ENCODE measurements around the gene OSER1. TPM values are rescaled to one million over a fixed set of nuclear protein-coding genes. Genes with fewer than 3 reads are reported as not detected.

Gene OSER1
- polyA plus RNA-seq, 1 donor (not counting 4 experiments of a cell fraction or from before 2014, with no cell fraction given) = 41.5 TPM

DNA sequence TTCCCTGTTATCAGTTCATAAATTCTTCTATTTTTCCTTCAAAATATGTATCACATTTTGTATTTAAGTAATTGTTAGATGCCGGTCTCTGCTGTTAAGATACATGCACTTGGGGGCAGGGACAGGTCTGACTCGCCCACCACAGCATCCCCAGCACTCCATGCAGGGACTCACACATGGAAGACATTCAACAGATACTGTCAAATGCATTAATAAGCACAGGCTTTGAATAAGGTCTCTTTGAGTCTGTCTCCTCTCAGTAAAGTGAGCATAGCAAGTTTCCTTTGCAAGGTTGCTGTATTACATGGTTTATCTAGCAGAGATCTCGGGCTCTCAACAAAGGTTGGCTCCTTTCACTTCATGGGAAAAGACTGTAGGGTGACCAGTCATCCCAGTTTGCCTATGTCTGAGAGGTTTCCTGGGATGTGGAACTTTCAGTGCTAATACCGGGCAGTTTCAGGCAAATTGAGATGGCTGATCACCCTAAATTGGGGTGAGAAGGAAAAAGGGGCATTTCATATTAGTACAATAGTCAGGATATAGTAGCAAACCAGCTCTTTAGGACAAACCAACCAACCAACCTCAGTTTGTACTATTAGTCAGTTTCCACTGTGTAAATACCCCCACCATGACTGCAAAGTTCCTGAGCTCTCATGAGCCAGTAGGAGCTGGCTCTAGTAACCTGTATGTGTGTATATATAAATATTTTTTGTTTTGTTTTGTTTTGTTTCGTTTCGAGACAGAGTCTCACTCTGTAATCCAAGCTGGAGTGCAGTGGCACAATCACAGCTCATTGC lies 38.6 kb downstream of the OSER1 start:
- no peak overlapping the region for H3K27ac ChIP-seq (ENCODE audit: control insufficient read depth, insufficient read depth, low read length)
- FAIRE-seq = no peak

DNA sequence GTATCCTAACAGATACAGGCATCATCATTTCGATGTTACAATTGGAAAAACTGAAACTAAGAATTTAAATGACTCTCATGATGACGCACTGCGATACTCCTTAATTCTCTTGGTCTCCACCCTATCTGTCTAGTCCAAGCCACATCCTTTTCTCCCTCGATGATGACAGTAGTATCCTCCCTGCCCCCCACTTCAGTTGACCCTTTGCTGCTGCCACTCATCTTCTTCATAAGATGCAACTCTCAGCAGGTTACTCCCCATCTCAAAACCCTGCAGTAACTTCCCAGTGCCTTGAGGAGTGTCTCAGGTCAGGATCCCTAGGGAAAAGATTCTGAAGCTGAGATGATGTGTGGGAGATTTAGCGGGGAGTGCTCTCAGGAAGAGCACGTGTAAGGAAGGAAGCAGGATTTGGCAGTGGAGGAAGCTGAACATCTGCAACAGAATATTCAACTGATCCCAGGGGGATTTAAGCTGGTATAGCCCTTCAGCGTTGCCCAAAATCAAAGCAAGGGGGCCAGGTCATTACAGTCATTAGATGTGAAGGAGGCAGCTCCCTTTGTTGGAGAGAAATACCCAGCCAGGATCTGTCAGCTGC lies 39.7 kb downstream of the OSER1 start:
- no peak for DNase-seq (ENCODE audit: low read depth, low spot score)
- H3K9ac ChIP-seq (ENCODE audit: control insufficient read depth, extremely low read depth, insufficient read depth, low read length) = no peak overlapping the region
- no peaks in the 10 kb centered on the region for H3K79me2 ChIP-seq (ENCODE audit: control insufficient read depth, insufficient read depth, low read length)
- H4K20me1 ChIP-seq (ENCODE audit: control insufficient read depth, extremely low read depth, insufficient read depth, low read length) = no peaks in the 10 kb centered on the region
- no peaks in the 10 kb centered on the region for H3K27me3 ChIP-seq (ENCODE audit: control insufficient read depth, extremely low read depth, insufficient read depth, low read length)
- H3K36me3 ChIP-seq (ENCODE audit: control insufficient read depth in 2 of 2, extremely low read depth in 1 of 2, insufficient read depth in 2 of 2, low read length in 2 of 2) = no peaks in the 10 kb centered on the region
- H3K27ac ChIP-seq (ENCODE audit: control insufficient read depth, insufficient read depth, low read length) = no peak overlapping the region
- dilution Hi-C loops (cut with MboI; ENCODE audit: extremely low pct_ligation_motif_present, low sequenced_read_pairs) = no loop called here
- H3K4me2 ChIP-seq (ENCODE audit: control insufficient read depth, extremely low read depth, insufficient read depth, low read depth, low read length) = no peak overlapping the region
- no peaks in the 10 kb centered on the region for H3K9me1 ChIP-seq (ENCODE audit: control insufficient read depth, extremely low read depth, insufficient read depth, low read length)
- no peak for FAIRE-seq
- no peaks in the 10 kb centered on the region for H3K9me3 ChIP-seq (ENCODE audit: control insufficient read depth, low read depth, low read length)
- H2AFZ ChIP-seq (ENCODE audit: control insufficient read depth, low read length) = no peak overlapping the region
- TF ChIP-seq, protein P1, sequence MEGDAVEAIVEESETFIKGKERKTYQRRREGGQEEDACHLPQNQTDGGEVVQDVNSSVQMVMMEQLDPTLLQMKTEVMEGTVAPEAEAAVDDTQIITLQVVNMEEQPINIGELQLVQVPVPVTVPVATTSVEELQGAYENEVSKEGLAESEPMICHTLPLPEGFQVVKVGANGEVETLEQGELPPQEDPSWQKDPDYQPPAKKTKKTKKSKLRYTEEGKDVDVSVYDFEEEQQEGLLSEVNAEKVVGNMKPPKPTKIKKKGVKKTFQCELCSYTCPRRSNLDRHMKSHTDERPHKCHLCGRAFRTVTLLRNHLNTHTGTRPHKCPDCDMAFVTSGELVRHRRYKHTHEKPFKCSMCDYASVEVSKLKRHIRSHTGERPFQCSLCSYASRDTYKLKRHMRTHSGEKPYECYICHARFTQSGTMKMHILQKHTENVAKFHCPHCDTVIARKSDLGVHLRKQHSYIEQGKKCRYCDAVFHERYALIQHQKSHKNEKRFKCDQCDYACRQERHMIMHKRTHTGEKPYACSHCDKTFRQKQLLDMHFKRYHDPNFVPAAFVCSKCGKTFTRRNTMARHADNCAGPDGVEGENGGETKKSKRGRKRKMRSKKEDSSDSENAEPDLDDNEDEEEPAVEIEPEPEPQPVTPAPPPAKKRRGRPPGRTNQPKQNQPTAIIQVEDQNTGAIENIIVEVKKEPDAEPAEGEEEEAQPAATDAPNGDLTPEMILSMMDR (optimal IDR thresholded peaks at IDR 0.05 in 1 of 3, IDR thresholded peaks at IDR 0.05 in 1 of 3, conservative IDR thresholded peaks at IDR 0.05 in 1 of 3; ENCODE audit: extremely low read depth in 1 of 3, insufficient read depth in 2 of 3, low read length in 3 of 3) = no peak
- no peak for TF ChIP-seq EZH2 (IDR thresholded peaks at IDR 0.05; ENCODE audit: low read length)
- H3K4me1 ChIP-seq (ENCODE audit: control insufficient read depth, extremely low read depth, insufficient read depth, low read length) = peaks cover 30% of the 10 kb centered on the region
- no peak overlapping the region for H3K4me3 ChIP-seq (ENCODE audit: control insufficient read depth in 2 of 3, extremely low read depth in 1 of 3, insufficient read depth in 2 of 3, low read depth in 1 of 3, low read length in 3 of 3)

More for the DNA sequence above, 38.6 kb downstream of the OSER1 start:
- H3K4me2 ChIP-seq (ENCODE audit: control insufficient read depth, extremely low read depth, insufficient read depth, low read depth, low read length) = no peak overlapping the region
- H3K36me3 ChIP-seq (ENCODE audit: control insufficient read depth in 2 of 2, extremely low read depth in 1 of 2, insufficient read depth in 2 of 2, low read length in 2 of 2) = no peaks in the 10 kb centered on the region
- DNase-seq (ENCODE audit: low read depth, low spot score) = no peak
- H3K79me2 ChIP-seq (ENCODE audit: control insufficient read depth, insufficient read depth, low read length) = no peaks in the 10 kb centered on the region
- H2AFZ ChIP-seq (ENCODE audit: control insufficient read depth, low read length) = no peak overlapping the region
- peaks cover 25% of the 10 kb centered on the region for H3K4me1 ChIP-seq (ENCODE audit: control insufficient read depth, extremely low read depth, insufficient read depth, low read length)
- H3K9ac ChIP-seq (ENCODE audit: control insufficient read depth, extremely low read depth, insufficient read depth, low read length) = no peak overlapping the region
- TF ChIP-seq, protein P1 (optimal IDR thresholded peaks at IDR 0.05 in 1 of 3, IDR thresholded peaks at IDR 0.05 in 1 of 3, conservative IDR thresholded peaks at IDR 0.05 in 1 of 3; ENCODE audit: extremely low read depth in 1 of 3, insufficient read depth in 2 of 3, low read length in 3 of 3) = no peak
- TF ChIP-seq EZH2 (IDR thresholded peaks at IDR 0.05; ENCODE audit: low read length) = no peak
- H3K27me3 ChIP-seq (ENCODE audit: control insufficient read depth, extremely low read depth, insufficient read depth, low read length) = no peaks in the 10 kb centered on the region
- H3K9me1 ChIP-seq (ENCODE audit: control insufficient read depth, extremely low read depth, insufficient read depth, low read length) = no peaks in the 10 kb centered on the region
- dilution Hi-C loops (cut with MboI; ENCODE audit: extremely low pct_ligation_motif_present, low sequenced_read_pairs) = no loop called here
- H3K4me3 ChIP-seq (ENCODE audit: control insufficient read depth in 2 of 3, extremely low read depth in 1 of 3, insufficient read depth in 2 of 3, low read depth in 1 of 3, low read length in 3 of 3) = no peak overlapping the region
- no peaks in the 10 kb centered on the region for H4K20me1 ChIP-seq (ENCODE audit: control insufficient read depth, extremely low read depth, insufficient read depth, low read length)
- no peaks in the 10 kb centered on the region for H3K9me3 ChIP-seq (ENCODE audit: control insufficient read depth, low read depth, low read length)
